K562 (cell line): Measurements from ENCODE around the gene CDKN2B. TPM values are rescaled to one million over a fixed set of nuclear protein-coding genes. Genes with fewer than 3 reads are reported as not detected.

Source experiments
- ATAC-seq: fragments of 200-7000 bp; cut with Tn5 transposase; 3 replicates; pipeline ENCODE4 v1.9.1; 2020; ENCODE audit warnings: moderate library complexity
- BruUV-seq: library from RNA; stranded (reverse); fragments of 400-500 nt; replicated peaks from 2 replicates; lab custom pipeline; 2021; lab: Mats Ljungman, UMichigan
- CTCF ChIA-PET: fragments of 300-600 bp; formaldehyde crosslinking; extraction: SDS; loops from one replicate; lab custom pipeline; 2021; ENCODE audit warnings: low intra/inter-chr PET ratio; lab: Yijun Ruan, JAX
- POLR2A ChIA-PET: fragments of 300-600, 350-650 bp; sonication (Branson Sonifier 250); formaldehyde crosslinking; extraction: SDS; loops from one replicate; lab custom pipeline; 2021; ENCODE audit warnings: antibody characterized with exemption, inconsistent platforms; lab: Yijun Ruan, JAX
- DNase-seq, 4 experiments: peaks; one replicate each; pipeline versions ENCODE4 v3.0.0 to v3.0.0-alpha.2; 2011 to 2018; ENCODE audit warnings: low spot score in 3 of 4, mixed read lengths in 3 of 4; ENCODE audit errors: extremely low read depth in 1 of 4
- FAIRE-seq: peaks from 2 replicates; lab custom pipeline; 2011; peaks lifted over from hg19 to GRCh38; lab: Jason Lieb, UNC
- H2AFZ ChIP-seq: 2 replicates; pipeline ENCODE4 v1.6.0; 2011; ENCODE audit warnings: low read depth, low read length, control low read depth, inconsistent platforms
- H3K27ac ChIP-seq: fragments of 200-600 bp; 3 replicates; pipeline ENCODE4 v1.8.0; 2011; ENCODE audit warnings: low read depth, mild to moderate bottlenecking, control low read depth, inconsistent platforms, low read length, moderate library complexity, mixed read lengths; ENCODE audit errors: extremely low read depth
- H3K27me3 ChIP-seq, 2 experiments: fragments of 300-600 bp in 1 of 2; 2 replicates in 1 of 2; 3 replicates in 1 of 2; pipeline versions ENCODE4 v1.6.0 to v1.8.0; 2011; ENCODE audit warnings: inconsistent platforms in 2 of 2, low read length in 2 of 2, mild to moderate bottlenecking in 1 of 2, mixed read lengths in 1 of 2, moderate library complexity in 1 of 2; ENCODE audit not compliant: control insufficient read depth in 2 of 2, insufficient read depth in 2 of 2
- H3K36me3 ChIP-seq: fragments of 300-600 bp; 3 replicates; pipeline ENCODE4 v1.8.0; 2011; ENCODE audit warnings: mild to moderate bottlenecking, low read length, inconsistent platforms; ENCODE audit not compliant: control insufficient read depth, insufficient read depth
- H3K4me1 ChIP-seq, 2 experiments: fragments of 200-600 bp in 1 of 2; replicated peaks in 1 of 2; 2 replicates in 1 of 2; 3 replicates in 1 of 2; pipeline versions ENCODE4 v1.5.1 to v1.8.0; 2011; ENCODE audit warnings: inconsistent platforms in 2 of 2, low read length in 2 of 2, mild to moderate bottlenecking in 1 of 2, mixed read lengths in 1 of 2, moderate library complexity in 1 of 2; ENCODE audit not compliant: control insufficient read depth in 2 of 2, insufficient read depth in 2 of 2
- H3K4me2 ChIP-seq: 2 replicates; pipeline ENCODE4 v1.6.1; 2011; ENCODE audit warnings: low read length, control low read depth, inconsistent platforms, mixed read lengths; ENCODE audit not compliant: insufficient read depth
- H3K4me3 ChIP-seq: fragments of 200-600 bp; sonication (generic), shearing (Covaris generic); 2 replicates; pipeline ENCODE4 v1.5.1; 2016; ENCODE audit warnings: control low read depth, inconsistent platforms
- H3K79me2 ChIP-seq: fragments of 200-600 bp; 3 replicates; pipeline ENCODE4 v1.8.0; 2011; ENCODE audit warnings: low read length, inconsistent platforms; ENCODE audit not compliant: control insufficient read depth, insufficient read depth
- H3K9ac ChIP-seq, 2 experiments: 2 replicates each; pipeline versions ENCODE4 v1.6.0 to v1.6.1; 2011; ENCODE audit warnings: low read depth in 2 of 2, low read length in 2 of 2, control low read depth in 1 of 2, inconsistent platforms in 1 of 2, mild to moderate bottlenecking in 1 of 2, mixed read lengths in 1 of 2; ENCODE audit not compliant: insufficient read depth in 1 of 2
- H3K9me1 ChIP-seq: one replicate; pipeline ENCODE4 v1.6.0; 2011; ENCODE audit warnings: inconsistent platforms, mild to moderate bottlenecking, low read length, moderate library complexity; ENCODE audit not compliant: control insufficient read depth, insufficient read depth
- H3K9me3 ChIP-seq: replicated peaks from 2 replicates; pipeline ENCODE4 v1.5.1; 2011; ENCODE audit warnings: low read depth, low read length, inconsistent platforms; ENCODE audit not compliant: control insufficient read depth, insufficient read depth
- H4K20me1 ChIP-seq: replicated peaks from 2 replicates; pipeline ENCODE4 v1.6.1; 2011; ENCODE audit warnings: low read length, inconsistent platforms, mixed read lengths; ENCODE audit not compliant: control insufficient read depth, insufficient read depth
- HIVEP1 ChIP-seq: fragments of 250-450 bp; sonication (Bioruptor Pico); IDR thresholded peaks from 2 replicates; pipeline ENCODE4 v1.4.0; 2020; ENCODE audit warnings: mild to moderate bottlenecking
- MTA2 ChIP-seq: fragments of 450-650 bp; IDR thresholded peaks from 2 replicates; pipeline ENCODE4 v1.6.1; 2016; ENCODE audit warnings: low read depth
- NELFE ChIP-seq: IDR thresholded peaks from 2 replicates; pipeline ENCODE4 v1.6.1; 2011; ENCODE audit warnings: mild to moderate bottlenecking; ENCODE audit not compliant: insufficient read depth, insufficient read length
- SP2 ChIP-seq: IDR thresholded peaks from 2 replicates; pipeline ENCODE4 v1.6.1; 2011; ENCODE audit warnings: mild to moderate bottlenecking, low read depth, low read length, moderate library complexity; ENCODE audit not compliant: poor library complexity, severe bottlenecking; ENCODE audit errors: extremely low read depth
- SRSF9 ChIP-seq: fragments of 200-400 bp; formaldehyde crosslinking; IDR thresholded peaks from 2 replicates; pipeline ENCODE4 v1.6.1; 2017; ENCODE audit warnings: low read depth, low read length, borderline replicate concordance
- ZNF217 ChIP-seq: sonication (generic); formaldehyde crosslinking; IDR thresholded peaks from 2 replicates; pipeline ENCODE4 v1.8.0; 2022; ENCODE audit warnings: mild to moderate bottlenecking, missing genetic modification reagents
- ZNF444 ChIP-seq: fragments of 250-450 bp; sonication (Bioruptor Pico); IDR thresholded peaks from 2 replicates; pipeline ENCODE4 v1.4.0; 2020; ENCODE audit warnings: mild to moderate bottlenecking, moderate library complexity
- WGBS: fragments of 100-300 bp; shearing (Covaris generic); methylation state at CpG from one replicate; pipeline ENCODE4 v1.1.6; 2016; ENCODE audit warnings: low coverage, mixed read lengths; ENCODE audit not compliant: insufficient coverage; ENCODE audit errors: missing lambda C conversion rate; 5-methylcytosine and 5-hydroxymethylcytosine counted together
- in situ Hi-C: fragments of 300-500 bp; cut with MboI; formaldehyde crosslinking; loops from 4 replicates; pipeline ENCODE4 v1.15.0; 2018; ENCODE audit warnings: inconsistent platforms, mixed read lengths
- intact Hi-C: fragments of 100-400 bp; cut with micrococcal nuclease; formaldehyde crosslinking; loops from 2 replicates; pipeline ENCODE4 v1.14.2; 2022
- polyA plus RNA-seq, 8 experiments: library from polyadenylated mRNA; depleted of rRNA in 4 of 8; stranded (reverse) in 5 of 8; unstranded in 3 of 8; fragments of >200 nt; fragmentation: Nextera tagmentation in 2 of 8; fragmentation: Illumina TruSeq in 1 of 8; extraction: Ambion mirVana in 2 of 8; extraction: Trizol in 1 of 8; gene quantifications; 2 replicates each; pipeline versions ENCODE4 v1.2.1 to v1.2.3, GENCODE V29; 2011 to 2014; ENCODE audit warnings: inconsistent platforms in 1 of 8, missing spikeins in 1 of 8
- total RNA-seq, 7 experiments: library from RNA; depleted of rRNA in 6 of 7; stranded (reverse); fragments of >200 nt in 6 of 7; fragmentation: Illumina TruSeq in 2 of 7; extraction: Trizol in 2 of 7; gene quantifications; 2 replicates each; pipeline versions ENCODE4 v1.2.1 to v1.2.3, GENCODE V29; 2011 to 2021; ENCODE audit warnings: low replicate concordance in 1 of 7
- TF ChIP-seq, protein P1 (sequence below): fragments of 450-650 bp; IDR thresholded peaks from 2 replicates; pipeline ENCODE4 v1.6.1; 2016; ENCODE audit warnings: low read depth, mild to moderate bottlenecking, moderate library complexity
- TF ChIP-seq, protein P2 (sequence below): fragments of 250-450 bp; sonication (Bioruptor Pico); IDR thresholded peaks from 2 replicates; pipeline ENCODE4 v1.8.0; 2022; ENCODE audit warnings: inconsistent platforms

The CDKN2B gene
- total and polyA plus RNA-seq, 9 of the 15 experiments (the other 6 are each of a cell fraction or from before 2014, with no cell fraction given), result not detected

DNA sequence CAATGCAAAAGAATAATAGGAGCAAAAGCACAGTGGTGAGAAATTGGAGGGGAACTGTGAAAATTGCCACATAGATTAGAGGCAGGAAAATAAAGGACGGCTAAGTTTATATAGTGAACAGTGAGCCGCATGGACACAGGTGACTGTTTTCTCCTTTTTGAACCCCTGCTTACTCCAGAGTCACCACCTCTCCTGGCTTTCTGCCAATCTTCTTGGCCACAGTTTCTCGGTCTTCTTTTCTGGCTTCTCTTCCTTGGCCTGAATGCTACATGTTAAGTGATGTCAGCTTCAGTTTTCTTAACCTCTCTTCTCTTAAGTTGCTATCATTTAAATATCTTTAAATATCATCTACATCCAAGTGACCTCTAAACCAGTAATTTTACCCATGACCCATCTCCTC lies 47.3 kb upstream of the CDKN2B start:
- Histone ChIP-seq H3K79me2 (no peaks in the 10 kb centered on the region), H2AFZ (no peak overlapping the region), H3K27ac (no peak overlapping the region), H3K9me3 (no peaks in the 10 kb centered on the region), H3K9me1 (no peaks in the 10 kb centered on the region), H4K20me1 (no peaks in the 10 kb centered on the region), H3K27me3 (no peaks in the 10 kb centered on the region), H3K9ac (no peak overlapping the region), H3K4me2 (no peak overlapping the region), H3K36me3 (no peaks in the 10 kb centered on the region), H3K4me3 (no peak overlapping the region), H3K4me1 (no peaks in the 10 kb centered on the region)
- WGBS, result no CpG with 5 or more reads among the region's 3 CpGs
- ChIA-PET CTCF (no interaction called here), POLR2A (no interaction called here)
- no peak for TF ChIP-seq ZNF444 (CRISPR knock-in tag)
- no peak for TF ChIP-seq HIVEP1 (CRISPR knock-in tag)
- no peak for TF ChIP-seq ZNF217 (CRISPR knock-in tag)
- TF ChIP-seq MTA2, result no peak
- no peak for TF ChIP-seq NELFE
- no peak for TF ChIP-seq SRSF9
- TF ChIP-seq, protein P1, sequence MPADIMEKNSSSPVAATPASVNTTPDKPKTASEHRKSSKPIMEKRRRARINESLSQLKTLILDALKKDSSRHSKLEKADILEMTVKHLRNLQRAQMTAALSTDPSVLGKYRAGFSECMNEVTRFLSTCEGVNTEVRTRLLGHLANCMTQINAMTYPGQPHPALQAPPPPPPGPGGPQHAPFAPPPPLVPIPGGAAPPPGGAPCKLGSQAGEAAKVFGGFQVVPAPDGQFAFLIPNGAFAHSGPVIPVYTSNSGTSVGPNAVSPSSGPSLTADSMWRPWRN, result no peak
- TF ChIP-seq, protein P2, sequence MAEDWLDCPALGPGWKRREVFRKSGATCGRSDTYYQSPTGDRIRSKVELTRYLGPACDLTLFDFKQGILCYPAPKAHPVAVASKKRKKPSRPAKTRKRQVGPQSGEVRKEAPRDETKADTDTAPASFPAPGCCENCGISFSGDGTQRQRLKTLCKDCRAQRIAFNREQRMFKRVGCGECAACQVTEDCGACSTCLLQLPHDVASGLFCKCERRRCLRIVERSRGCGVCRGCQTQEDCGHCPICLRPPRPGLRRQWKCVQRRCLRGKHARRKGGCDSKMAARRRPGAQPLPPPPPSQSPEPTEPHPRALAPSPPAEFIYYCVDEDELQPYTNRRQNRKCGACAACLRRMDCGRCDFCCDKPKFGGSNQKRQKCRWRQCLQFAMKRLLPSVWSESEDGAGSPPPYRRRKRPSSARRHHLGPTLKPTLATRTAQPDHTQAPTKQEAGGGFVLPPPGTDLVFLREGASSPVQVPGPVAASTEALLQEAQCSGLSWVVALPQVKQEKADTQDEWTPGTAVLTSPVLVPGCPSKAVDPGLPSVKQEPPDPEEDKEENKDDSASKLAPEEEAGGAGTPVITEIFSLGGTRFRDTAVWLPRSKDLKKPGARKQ (CRISPR knock-in tag), result no peak
- no peak for TF ChIP-seq SP2
- DNase-seq (no peak), ATAC-seq (no peak), FAIRE-seq (no peak)
- intact Hi-C loops, result no loop called here
- in situ Hi-C loops, result no loop called here
- BruUV-seq, result no TSS peak
